ENCODE data around the gene SSU72. TPM values are rescaled to one million over a fixed set of nuclear protein-coding genes. Genes with fewer than 3 reads are reported as not detected.

SSU72 gene
- total RNA-seq, 1 experiment from 2014 or later, result 193 TPM

- POLR2A ChIA-PET (ENCODE audit: low non-redundant PET), result no interaction called here
- H3K27ac ChIP-seq (ENCODE audit: low read depth, low read length, poor library complexity, severe bottlenecking), result no peak overlapping the region
- DNase-seq (ENCODE audit: low spot score), result no peak
- no peak for TF ChIP-seq EZH2 (IDR thresholded peaks at IDR 0.05; ENCODE audit: borderline replicate concordance, low read depth, low read length, poor library complexity, severe bottlenecking)
- TF ChIP-seq CTCF (conservative IDR thresholded peaks at IDR 0.05; ENCODE audit: low read depth, low read length), result no peak
- intact Hi-C loops (cut with micrococcal nuclease; ENCODE audit: unreplicated experiment), result no loop called here
- no peaks in the 10 kb centered on the region for H3K4me1 ChIP-seq (ENCODE audit: insufficient read depth, low read length, poor library complexity, severe bottlenecking)
- peaks cover 34% of the 10 kb centered on the region for H3K27me3 ChIP-seq (replicated peaks; ENCODE audit: insufficient read depth, low read depth, low read length, poor library complexity)
- no peak overlapping the region for H3K4me3 ChIP-seq (ENCODE audit: low read depth, low read length, poor library complexity, severe bottlenecking)
- H3K9me3 ChIP-seq (ENCODE audit: low read depth, low read length, poor library complexity, severe bottlenecking), result no peaks in the 10 kb centered on the region
- no peaks in the 10 kb centered on the region for H3K36me3 ChIP-seq (ENCODE audit: insufficient read depth, low read length, poor library complexity, severe bottlenecking)
- no TSS peak for BruUV-seq (replicated peaks)
- CTCF ChIA-PET, result no interaction called here
Measured at GRCh38 chr1:1583347-1584010, 8.8 kb upstream of the SSU72 start.

- H3K4me1 ChIP-seq (ENCODE audit: insufficient read depth, low read length, poor library complexity, severe bottlenecking), result no peaks in the 10 kb centered on the region
- no peaks in the 10 kb centered on the region for H3K9me3 ChIP-seq (ENCODE audit: low read depth, low read length, poor library complexity, severe bottlenecking)
- BruUV-seq (replicated peaks), result no TSS peak
- no peaks in the 10 kb centered on the region for H3K36me3 ChIP-seq (ENCODE audit: insufficient read depth, low read length, poor library complexity, severe bottlenecking)
- no peak overlapping the region for H3K27ac ChIP-seq (ENCODE audit: low read depth, low read length, poor library complexity, severe bottlenecking)
- no peak overlapping the region for H3K4me3 ChIP-seq (ENCODE audit: low read depth, low read length, poor library complexity, severe bottlenecking)
- no peak for TF ChIP-seq CTCF (conservative IDR thresholded peaks at IDR 0.05; ENCODE audit: low read depth, low read length)
- TF ChIP-seq EZH2 (IDR thresholded peaks at IDR 0.05; ENCODE audit: borderline replicate concordance, low read depth, low read length, poor library complexity, severe bottlenecking), result no peak
- H3K27me3 ChIP-seq (replicated peaks; ENCODE audit: insufficient read depth, low read depth, low read length, poor library complexity), result peaks cover 36% of the 10 kb centered on the region
- ChIA-PET POLR2A (ENCODE audit: low non-redundant PET) (no interaction called here), CTCF (no interaction called here)
- intact Hi-C loops (cut with micrococcal nuclease; ENCODE audit: unreplicated experiment), result no loop called here
- no peak for DNase-seq (ENCODE audit: low spot score)
Measured at GRCh38 chr1:1582585-1583346, 8.1 kb upstream of the SSU72 start.

GRCh38 chr1:1578371-1578940, 3.8 kb upstream of the SSU72 start:
- CTCF ChIA-PET, result no interaction called here
- Histone ChIP-seq H3K27me3 (replicated peaks; ENCODE audit: insufficient read depth, low read depth, low read length, poor library complexity) (peaks cover 33% of the 10 kb centered on the region), H3K4me1 (ENCODE audit: insufficient read depth, low read length, poor library complexity, severe bottlenecking) (peaks cover 6% of the 10 kb centered on the region), H3K27ac (ENCODE audit: low read depth, low read length, poor library complexity, severe bottlenecking) (no peak overlapping the region), H3K4me3 (ENCODE audit: low read depth, low read length, poor library complexity, severe bottlenecking) (no peak overlapping the region), H3K9me3 (ENCODE audit: low read depth, low read length, poor library complexity, severe bottlenecking) (no peaks in the 10 kb centered on the region), H3K36me3 (ENCODE audit: insufficient read depth, low read length, poor library complexity, severe bottlenecking) (no peaks in the 10 kb centered on the region)
- no peak for DNase-seq (ENCODE audit: low spot score)
- POLR2A ChIA-PET (ENCODE audit: low non-redundant PET), result interaction anchor here (0.7 kb wide), 1 partner anchor 292 kb away, joined by 3 read pairs; no protein-coding TSS in a partner anchor
- intact Hi-C loops (cut with micrococcal nuclease; ENCODE audit: unreplicated experiment), result no loop called here
- no peak for TF ChIP-seq CTCF (conservative IDR thresholded peaks at IDR 0.05; ENCODE audit: low read depth, low read length)
- BruUV-seq (replicated peaks), result no TSS peak
